ENCODE data around the gene POLR2F.

DNA sequence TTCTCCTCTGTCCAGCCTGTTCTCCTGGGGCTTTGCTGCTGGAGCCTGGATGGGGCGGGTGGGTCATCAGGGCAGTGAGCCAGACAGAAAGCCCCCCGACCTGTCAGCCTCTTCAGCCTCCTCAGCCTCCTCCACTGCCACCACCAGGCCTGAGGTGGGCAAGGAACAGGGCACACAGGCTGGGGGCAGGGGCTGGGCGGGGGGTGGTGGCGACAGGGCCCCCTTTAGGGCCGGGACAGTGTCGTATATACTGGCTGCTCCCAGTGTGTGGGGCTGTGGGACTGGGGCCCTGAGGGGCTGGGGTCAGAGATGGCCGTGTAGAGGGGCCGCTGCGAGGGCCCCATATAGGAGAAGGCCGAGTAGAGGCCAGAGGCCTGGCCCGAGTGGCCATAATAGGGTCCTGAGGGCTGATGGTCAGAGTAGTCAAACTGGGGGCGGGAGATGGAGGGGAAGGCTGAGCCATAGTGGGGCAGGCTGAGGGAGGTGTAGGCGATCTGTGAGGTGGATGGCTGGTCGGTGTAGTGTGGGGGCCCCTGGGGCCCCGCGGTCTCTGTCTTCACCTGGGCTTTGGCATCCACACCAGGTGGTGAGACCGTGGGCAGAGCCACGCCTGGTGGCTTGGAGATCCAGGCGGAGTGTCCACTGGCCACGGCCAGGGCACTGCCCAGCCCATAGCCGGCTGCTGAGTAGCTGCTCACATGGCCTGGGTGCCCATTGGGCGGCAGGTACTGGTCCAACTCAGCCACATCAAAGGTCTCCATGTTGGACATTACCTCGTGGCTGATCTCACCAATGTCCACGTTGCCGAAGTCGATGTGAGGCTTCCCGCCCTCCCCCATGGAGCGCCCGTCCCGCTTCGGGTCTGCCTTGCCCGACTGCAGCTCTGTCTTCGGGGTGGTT, 20.0 kb downstream of the POLR2F start:
- TF ChIP-seq POLR2A (IDR thresholded peaks at IDR 0.05; ENCODE audit: low read depth), result no peak
- TF ChIP-seq, protein P1, sequence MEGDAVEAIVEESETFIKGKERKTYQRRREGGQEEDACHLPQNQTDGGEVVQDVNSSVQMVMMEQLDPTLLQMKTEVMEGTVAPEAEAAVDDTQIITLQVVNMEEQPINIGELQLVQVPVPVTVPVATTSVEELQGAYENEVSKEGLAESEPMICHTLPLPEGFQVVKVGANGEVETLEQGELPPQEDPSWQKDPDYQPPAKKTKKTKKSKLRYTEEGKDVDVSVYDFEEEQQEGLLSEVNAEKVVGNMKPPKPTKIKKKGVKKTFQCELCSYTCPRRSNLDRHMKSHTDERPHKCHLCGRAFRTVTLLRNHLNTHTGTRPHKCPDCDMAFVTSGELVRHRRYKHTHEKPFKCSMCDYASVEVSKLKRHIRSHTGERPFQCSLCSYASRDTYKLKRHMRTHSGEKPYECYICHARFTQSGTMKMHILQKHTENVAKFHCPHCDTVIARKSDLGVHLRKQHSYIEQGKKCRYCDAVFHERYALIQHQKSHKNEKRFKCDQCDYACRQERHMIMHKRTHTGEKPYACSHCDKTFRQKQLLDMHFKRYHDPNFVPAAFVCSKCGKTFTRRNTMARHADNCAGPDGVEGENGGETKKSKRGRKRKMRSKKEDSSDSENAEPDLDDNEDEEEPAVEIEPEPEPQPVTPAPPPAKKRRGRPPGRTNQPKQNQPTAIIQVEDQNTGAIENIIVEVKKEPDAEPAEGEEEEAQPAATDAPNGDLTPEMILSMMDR (IDR thresholded peaks at IDR 0.05), result no peak
- TF ChIP-seq POLR2AphosphoS5 (IDR thresholded peaks at IDR 0.05), result no peak
- TF ChIP-seq EP300 (IDR thresholded peaks at IDR 0.05), result no peak
